Measurements from ENCODE around the gene RIPOR3.

DNA sequence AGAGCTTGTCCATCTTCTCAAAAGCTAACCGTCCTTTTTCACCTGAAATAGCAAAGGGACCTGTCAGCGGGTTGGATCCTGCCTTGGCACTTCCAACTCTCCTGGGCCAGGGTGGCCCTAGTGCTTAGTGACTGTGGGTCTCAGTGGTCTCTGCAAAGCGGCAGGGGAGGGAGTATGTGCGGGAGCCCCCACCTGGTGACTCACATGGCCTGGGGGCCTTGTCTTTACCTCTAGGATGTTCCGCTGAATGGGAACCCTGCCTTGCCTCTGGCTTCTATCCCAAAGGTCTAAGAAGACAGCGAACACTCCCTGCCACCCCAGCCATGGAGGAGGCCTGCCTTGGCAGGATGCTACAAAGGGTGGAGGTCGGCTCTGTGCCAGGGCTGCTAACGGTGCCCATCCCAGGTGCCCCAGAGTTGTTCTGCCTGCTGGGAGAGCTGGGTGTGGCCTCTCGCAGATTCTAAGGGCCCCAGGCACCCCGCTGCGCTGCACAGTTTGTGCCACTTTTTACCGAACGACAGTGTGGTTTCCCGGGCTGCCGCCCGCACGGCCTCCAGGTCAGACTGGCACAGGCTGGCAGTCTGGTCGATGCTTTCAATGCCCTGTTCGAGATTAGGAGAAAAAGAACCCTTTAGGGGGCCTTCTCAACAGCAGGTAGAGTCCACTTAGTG lies 103.9 kb downstream of the RIPOR3 start:
- TF ChIP-seq, protein P1, sequence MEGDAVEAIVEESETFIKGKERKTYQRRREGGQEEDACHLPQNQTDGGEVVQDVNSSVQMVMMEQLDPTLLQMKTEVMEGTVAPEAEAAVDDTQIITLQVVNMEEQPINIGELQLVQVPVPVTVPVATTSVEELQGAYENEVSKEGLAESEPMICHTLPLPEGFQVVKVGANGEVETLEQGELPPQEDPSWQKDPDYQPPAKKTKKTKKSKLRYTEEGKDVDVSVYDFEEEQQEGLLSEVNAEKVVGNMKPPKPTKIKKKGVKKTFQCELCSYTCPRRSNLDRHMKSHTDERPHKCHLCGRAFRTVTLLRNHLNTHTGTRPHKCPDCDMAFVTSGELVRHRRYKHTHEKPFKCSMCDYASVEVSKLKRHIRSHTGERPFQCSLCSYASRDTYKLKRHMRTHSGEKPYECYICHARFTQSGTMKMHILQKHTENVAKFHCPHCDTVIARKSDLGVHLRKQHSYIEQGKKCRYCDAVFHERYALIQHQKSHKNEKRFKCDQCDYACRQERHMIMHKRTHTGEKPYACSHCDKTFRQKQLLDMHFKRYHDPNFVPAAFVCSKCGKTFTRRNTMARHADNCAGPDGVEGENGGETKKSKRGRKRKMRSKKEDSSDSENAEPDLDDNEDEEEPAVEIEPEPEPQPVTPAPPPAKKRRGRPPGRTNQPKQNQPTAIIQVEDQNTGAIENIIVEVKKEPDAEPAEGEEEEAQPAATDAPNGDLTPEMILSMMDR (IDR thresholded peaks at IDR 0.05; ENCODE audit: insufficient read depth, low read length, poor library complexity, severe bottlenecking) = no peak
- TF ChIP-seq EZH2phosphoT487 (conservative IDR thresholded peaks at IDR 0.05; ENCODE audit: low read length) = no peak
